ENCODE data around the gene STPG1.

DNA sequence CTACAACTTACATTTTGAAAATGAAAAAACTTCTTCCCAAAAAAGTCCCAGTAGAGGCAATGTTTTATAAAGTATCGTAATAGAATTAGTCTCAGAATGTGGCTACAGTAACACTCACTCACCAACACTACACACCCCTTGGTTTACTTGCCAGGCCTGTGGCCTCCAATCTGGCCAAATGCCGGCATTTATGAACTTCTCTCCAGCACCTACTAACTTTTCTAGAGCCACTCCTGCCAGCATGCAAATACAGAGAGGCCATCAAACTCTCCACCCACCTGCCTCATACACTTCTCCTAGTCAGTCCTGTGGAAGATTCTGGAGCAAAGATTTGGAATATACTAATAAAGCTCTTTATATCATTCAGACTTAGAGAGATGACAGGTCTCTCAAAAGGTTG is 32.3 kb downstream of the STPG1 start:
- TF ChIP-seq, protein P1, sequence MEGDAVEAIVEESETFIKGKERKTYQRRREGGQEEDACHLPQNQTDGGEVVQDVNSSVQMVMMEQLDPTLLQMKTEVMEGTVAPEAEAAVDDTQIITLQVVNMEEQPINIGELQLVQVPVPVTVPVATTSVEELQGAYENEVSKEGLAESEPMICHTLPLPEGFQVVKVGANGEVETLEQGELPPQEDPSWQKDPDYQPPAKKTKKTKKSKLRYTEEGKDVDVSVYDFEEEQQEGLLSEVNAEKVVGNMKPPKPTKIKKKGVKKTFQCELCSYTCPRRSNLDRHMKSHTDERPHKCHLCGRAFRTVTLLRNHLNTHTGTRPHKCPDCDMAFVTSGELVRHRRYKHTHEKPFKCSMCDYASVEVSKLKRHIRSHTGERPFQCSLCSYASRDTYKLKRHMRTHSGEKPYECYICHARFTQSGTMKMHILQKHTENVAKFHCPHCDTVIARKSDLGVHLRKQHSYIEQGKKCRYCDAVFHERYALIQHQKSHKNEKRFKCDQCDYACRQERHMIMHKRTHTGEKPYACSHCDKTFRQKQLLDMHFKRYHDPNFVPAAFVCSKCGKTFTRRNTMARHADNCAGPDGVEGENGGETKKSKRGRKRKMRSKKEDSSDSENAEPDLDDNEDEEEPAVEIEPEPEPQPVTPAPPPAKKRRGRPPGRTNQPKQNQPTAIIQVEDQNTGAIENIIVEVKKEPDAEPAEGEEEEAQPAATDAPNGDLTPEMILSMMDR (IDR thresholded peaks at IDR 0.05), result no peak
- no peak for TF ChIP-seq POLR2A (IDR thresholded peaks at IDR 0.05)

All from breast epithelium (tissue), 3 donors.